Pancreas (tissue), 10 donors: ENCODE results near the gene SCN7A. TPM values are rescaled to one million over a fixed set of nuclear protein-coding genes. Genes with fewer than 3 reads are reported as not detected.
"Not testable (repeated sequence)": the region's sequence is repeated elsewhere in the genome, so short reads cannot be mapped to it uniquely, and the experiment has no call there.

Source experiments
- ATAC-seq, 4 donors: fragments of 200-7000 bp; cut with Tn5 transposase; one replicate each; pipeline versions ENCODE4 v1.8.0 to v1.9.1; 2020; ENCODE audit warnings: mild to moderate bottlenecking in 4 of 4, moderate library complexity in 4 of 4
- DNase-seq, 6 donors: peaks; one replicate each; pipeline ENCODE4 v3.0.0-alpha.2; 2020
- FAIRE-seq: peaks from 2 replicates; lab custom pipeline; 2012; peaks lifted over from hg19 to GRCh38; lab: Jason Lieb, UNC
- H3K27ac ChIP-seq, 4 donors: fragments of 200-600 bp; sonication (generic); 1 replicate in 3 of 4; 2 replicates in 1 of 4; pipeline versions ENCODE4 v1.5.0 to v1.8.0; 2020
- H3K27me3 ChIP-seq, 4 donors: fragments of 200-600 bp; one replicate each; pipeline ENCODE4 v1.8.0; 2021
- H3K36me3 ChIP-seq, 3 donors: fragments of 200-600 bp; sonication (generic) in 1 of 3; one replicate each; pipeline versions ENCODE4 v1.5.0 to v1.8.0; 2020 to 2021
- H3K4me1 ChIP-seq, 3 donors: fragments of 200-600 bp; one replicate each; pipeline ENCODE4 v1.8.0; 2021
- H3K4me3 ChIP-seq, 4 donors: fragments of 200-600 bp; sonication (generic) in 2 of 4; one replicate each; pipeline versions ENCODE4 v1.5.0 to v1.8.0; 2020 to 2021
- H3K9me3 ChIP-seq, 4 donors: fragments of 200-600 bp; one replicate each; pipeline ENCODE4 v1.8.0; 2021
- CTCF ChIP-seq, 4 donors: fragments of 200-600 bp; sonication (generic) in 3 of 4; IDR thresholded peaks; one replicate each; pipeline versions ENCODE4 v1.5.0 to v1.8.0; 2021; ENCODE audit warnings: antibody characterized with exemption in 4 of 4
- WGBS, 2 donors: extraction: QIAGEN DNeasy Blood & Tissue Kit; methylation state at CpG; one replicate each; pipeline ENCODE4 v1.1.7; 2013; 5-methylcytosine and 5-hydroxymethylcytosine counted together
- intact Hi-C, 3 donors: fragments of 100-400 bp; cut with DNase I; formaldehyde crosslinking; loops; one replicate each; pipeline versions ENCODE4 v1.11.1 to v1.14.2; 2022
- polyA plus RNA-seq, 2 donors: library from polyadenylated mRNA; stranded (reverse); fragments of 200-250 nt; gene quantifications; one replicate each; pipeline ENCODE4 v1.2.3, GENCODE V29; 2013
- total RNA-seq, 6 donors: library from RNA; stranded (reverse); fragmentation: NEBNext Ultra II Directional in 4 of 6; extraction: Animal tissue kit (Norgen Biotek cat#: 25700) in 4 of 6; gene quantifications; one replicate each; pipeline versions ENCODE4 v1.2.1 to v1.2.4, GENCODE V29; 2021 to 2023
- donor health status: healthy with polysubstance abuse.
- donor health status: DM: no; HTN: no; CAD: no; lungs with moderate emphysema.
- donor health status: DM: no; HTN: no; CAD: no.
- donor health status: control.
- donor health status: control.
- donor health status: Bipolar disorder and iron deficiency.
- donor health status: DM: yes; HTN: yes; CAD: no.
- donor health status: DM: no; HTN: no; CAD: no.
- donor health status: DM: no; HTN: no; CAD: no.
- donor health status: DM: yes; HTN: yes; CAD: no.

SCN7A gene
- total and polyA plus RNA-seq, 8 donors = 0.27 to 7.0 (median 1.3) TPM

DNA sequence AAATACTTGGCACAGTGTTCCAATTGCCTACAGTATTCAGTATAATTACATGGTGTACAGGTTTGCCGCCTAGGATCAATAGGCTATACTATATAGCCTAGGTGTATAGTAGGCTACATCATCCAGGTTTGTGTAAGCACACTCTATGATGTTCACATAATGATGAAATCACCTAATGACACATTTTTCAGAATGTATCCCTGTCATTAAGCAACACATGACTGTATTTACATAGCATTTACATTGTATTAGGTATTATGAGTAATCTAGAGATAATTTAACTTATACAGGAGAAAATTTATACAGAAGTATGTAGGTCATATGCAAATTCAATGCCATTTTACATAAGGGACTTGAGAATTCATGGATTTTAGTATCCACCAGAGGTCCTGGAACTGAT is 35.4 kb downstream of the SCN7A start:
- Histone ChIP-seq H3K27me3 (no peaks in the 10 kb centered on the region), H3K4me3 (no peak overlapping the region), H3K4me1 (no peaks in the 10 kb centered on the region), H3K36me3 (no peaks in the 10 kb centered on the region), H3K27ac (no peak overlapping the region), H3K9me3 (no peaks in the 10 kb centered on the region)
- no peak for FAIRE-seq
- no peak for ATAC-seq
- intact Hi-C loops = no loop called here
- TF ChIP-seq CTCF (IDR thresholded peaks at IDR 0.05) = no peak
- DNase-seq = no peak
- WGBS, 2 donors = 100% methylated on average over 1 of the region's 1 CpG

DNA sequence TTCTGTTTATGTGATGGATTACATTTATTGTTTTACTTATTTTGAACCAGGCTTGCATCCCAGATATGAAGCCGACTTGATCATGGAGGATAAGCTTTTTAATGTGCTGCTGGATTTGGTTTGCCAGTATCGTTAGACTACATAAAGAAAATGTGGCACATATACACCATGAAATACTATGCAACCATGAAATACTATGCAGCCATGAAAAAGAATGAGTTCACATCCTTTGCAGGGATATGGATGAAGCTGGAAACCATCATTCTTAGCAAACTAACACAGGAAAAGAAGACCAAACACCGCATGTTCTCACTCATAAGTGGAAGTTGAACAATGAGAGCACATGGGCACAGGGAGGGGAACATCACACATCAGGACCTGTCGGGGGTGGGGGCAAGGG is 38.2 kb downstream of the SCN7A start:
- ATAC-seq, H3K27me3 ChIP-seq, intact Hi-C loops, H3K4me3 ChIP-seq, H3K4me1 ChIP-seq, H3K36me3 ChIP-seq, DNase-seq, H3K27ac ChIP-seq, FAIRE-seq, H3K9me3 ChIP-seq: not testable (repeated sequence)
- WGBS, 2 donors = 85 to 87% methylated on average over 4 of the region's 4 CpGs

DNA sequence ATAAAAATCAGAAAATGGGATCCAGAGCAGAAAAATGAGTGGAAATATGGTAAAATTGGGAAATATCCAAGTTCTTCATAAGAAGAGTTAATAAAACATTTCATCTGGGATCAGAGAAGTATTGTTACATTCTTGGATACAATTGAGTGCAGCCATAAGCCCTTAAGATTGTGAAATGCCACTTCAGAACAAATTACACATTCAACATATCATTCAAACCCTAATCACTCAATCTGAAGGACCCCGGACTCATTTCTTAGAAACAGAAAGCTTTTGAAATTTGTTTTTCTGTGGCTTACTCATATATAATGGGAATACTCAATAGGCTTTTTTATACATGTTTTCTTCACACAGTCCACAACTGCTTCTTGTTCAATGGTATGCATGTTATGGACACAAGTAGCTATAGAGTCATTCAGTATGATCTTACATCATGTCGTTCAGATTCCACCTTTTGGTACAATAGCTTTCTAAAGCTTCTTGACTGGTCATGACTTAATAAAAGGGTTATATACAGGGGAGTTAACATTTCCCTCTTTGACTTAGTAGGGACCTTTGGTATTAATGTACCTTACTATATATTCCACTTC is 39.9 kb downstream of the SCN7A start:
- ATAC-seq = no peak
- no peak for TF ChIP-seq CTCF (IDR thresholded peaks at IDR 0.05)

DNA sequence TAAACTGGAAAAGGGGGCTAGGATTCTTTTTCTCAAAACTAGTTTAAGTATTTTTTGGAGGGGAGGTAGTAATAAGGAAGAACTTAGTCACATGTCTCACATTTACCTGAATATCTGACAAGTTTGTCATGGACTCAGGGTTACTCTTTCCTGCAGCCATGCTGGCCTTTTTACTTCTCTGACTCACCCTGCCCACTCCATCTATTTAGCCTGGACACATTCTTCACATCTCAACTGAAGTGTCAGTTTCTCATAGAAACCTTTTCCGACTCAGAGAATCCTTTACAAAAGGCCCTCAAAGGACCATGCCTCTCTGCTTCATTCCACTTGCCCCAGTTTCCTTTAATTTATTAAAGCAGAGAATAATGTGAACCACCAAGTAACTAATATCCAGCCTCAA is 42.6 kb downstream of the SCN7A start:
- ATAC-seq = no peak
- no peak for DNase-seq
- TF ChIP-seq CTCF (IDR thresholded peaks at IDR 0.05) = no peak
- no peak for FAIRE-seq
- intact Hi-C loops = no loop called here
- no peaks in the 10 kb centered on the region for H3K36me3 ChIP-seq
- no peak overlapping the region for H3K27ac ChIP-seq
- H3K27me3 ChIP-seq = no peaks in the 10 kb centered on the region
- no peak overlapping the region for H3K4me3 ChIP-seq
- no peaks in the 10 kb centered on the region for H3K9me3 ChIP-seq
- WGBS, 2 donors = 92 to 97% methylated on average over 1 of the region's 1 CpG
- no peaks in the 10 kb centered on the region for H3K4me1 ChIP-seq

More for the DNA sequence above, 39.9 kb downstream of the SCN7A start:
- no peak overlapping the region for H3K4me3 ChIP-seq
- FAIRE-seq = no peak
- 51 to 65% methylated on average over 2 of the region's 2 CpGs for WGBS, 2 donors
- no peaks in the 10 kb centered on the region for H3K27me3 ChIP-seq
- H3K36me3 ChIP-seq = no peaks in the 10 kb centered on the region
- H3K4me1 ChIP-seq = no peaks in the 10 kb centered on the region
- no peak for DNase-seq
- H3K27ac ChIP-seq = no peak overlapping the region
- intact Hi-C loops = no loop called here
- no peaks in the 10 kb centered on the region for H3K9me3 ChIP-seq

GRCh38 chr2:166449439-166449838 is 44.6 kb downstream of the SCN7A start:
- no peak for TF ChIP-seq CTCF (IDR thresholded peaks at IDR 0.05)
- H3K4me3 ChIP-seq = no peak overlapping the region
- H3K9me3 ChIP-seq = no peaks in the 10 kb centered on the region
- no peaks in the 10 kb centered on the region for H3K4me1 ChIP-seq
- intact Hi-C loops = no loop called here
- H3K27me3 ChIP-seq = no peaks in the 10 kb centered on the region
- DNase-seq = no peak
- no peak for ATAC-seq
- WGBS, 2 donors = 55 to 62% methylated on average over 1 of the region's 1 CpG
- no peak for FAIRE-seq
- no peak overlapping the region for H3K27ac ChIP-seq
- no peaks in the 10 kb centered on the region for H3K36me3 ChIP-seq
